HT-29 (cell line): ENCODE results near the gene DMWD. TPM values are rescaled to one million over a fixed set of nuclear protein-coding genes. Genes with fewer than 3 reads are reported as not detected.

Experiments used
- DNase-seq: peaks from one replicate; pipeline ENCODE4 v3.0.0-alpha.2; 2015; ENCODE audit warnings: low spot score
- total RNA-seq: library from RNA; depleted of rRNA; stranded (reverse); fragments of >200 nt; shearing (Covaris generic); gene quantifications from 2 replicates; pipeline ENCODE4 v1.2.3, GENCODE V29; 2014

Gene DMWD
- total RNA-seq, 1 experiment from 2014 or later, result 108 TPM

DNA sequence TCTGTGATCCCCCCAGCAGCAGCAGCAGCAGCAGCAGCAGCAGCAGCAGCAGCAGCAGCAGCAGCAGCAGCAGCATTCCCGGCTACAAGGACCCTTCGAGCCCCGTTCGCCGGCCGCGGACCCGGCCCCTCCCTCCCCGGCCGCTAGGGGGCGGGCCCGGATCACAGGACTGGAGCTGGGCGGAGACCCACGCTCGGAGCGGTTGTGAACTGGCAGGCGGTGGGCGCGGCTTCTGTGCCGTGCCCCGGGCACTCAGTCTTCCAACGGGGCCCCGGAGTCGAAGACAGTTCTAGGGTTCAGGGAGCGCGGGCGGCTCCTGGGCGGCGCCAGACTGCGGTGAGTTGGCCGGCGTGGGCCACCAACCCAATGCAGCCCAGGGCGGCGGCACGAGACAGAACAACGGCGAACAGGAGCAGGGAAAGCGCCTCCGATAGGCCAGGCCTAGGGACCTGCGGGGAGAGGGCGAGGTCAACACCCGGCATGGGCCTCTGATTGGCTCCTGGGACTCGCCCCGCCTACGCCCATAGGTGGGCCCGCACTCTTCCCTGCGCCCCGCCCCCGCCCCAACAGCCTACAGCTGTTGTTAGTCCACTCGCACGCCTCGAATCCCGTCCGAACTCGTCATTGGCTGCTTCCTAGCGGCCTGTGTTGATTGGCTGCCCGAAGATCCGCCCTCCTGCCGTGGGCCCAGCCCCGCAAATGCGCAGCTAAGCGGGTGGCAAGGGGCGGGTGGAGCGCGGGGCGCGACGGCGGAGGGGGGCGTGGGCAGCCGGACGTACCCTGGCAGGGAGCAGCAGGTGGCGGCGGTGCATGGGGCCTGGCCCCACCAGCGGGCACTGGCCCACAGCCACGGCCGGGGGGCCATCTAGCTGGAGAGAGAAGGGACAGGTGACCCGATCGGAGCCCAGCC is 22.2 kb downstream of the DMWD start:
- peak; percentile 99 for DNase-seq

DNA sequence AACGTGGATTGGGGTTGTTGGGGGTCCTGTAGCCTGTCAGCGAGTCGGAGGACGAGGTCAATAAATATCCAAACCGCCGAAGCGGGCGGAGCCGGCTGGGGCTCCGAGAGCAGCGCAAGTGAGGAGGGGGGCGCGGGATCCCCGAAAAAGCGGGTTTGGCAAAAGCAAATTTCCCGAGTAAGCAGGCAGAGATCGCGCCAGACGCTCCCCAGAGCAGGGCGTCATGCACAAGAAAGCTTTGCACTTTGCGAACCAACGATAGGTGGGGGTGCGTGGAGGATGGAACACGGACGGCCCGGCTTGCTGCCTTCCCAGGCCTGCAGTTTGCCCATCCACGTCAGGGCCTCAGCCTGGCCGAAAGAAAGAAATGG is 22.8 kb downstream of the DMWD start:
- peak; percentile 77 for DNase-seq

DNA sequence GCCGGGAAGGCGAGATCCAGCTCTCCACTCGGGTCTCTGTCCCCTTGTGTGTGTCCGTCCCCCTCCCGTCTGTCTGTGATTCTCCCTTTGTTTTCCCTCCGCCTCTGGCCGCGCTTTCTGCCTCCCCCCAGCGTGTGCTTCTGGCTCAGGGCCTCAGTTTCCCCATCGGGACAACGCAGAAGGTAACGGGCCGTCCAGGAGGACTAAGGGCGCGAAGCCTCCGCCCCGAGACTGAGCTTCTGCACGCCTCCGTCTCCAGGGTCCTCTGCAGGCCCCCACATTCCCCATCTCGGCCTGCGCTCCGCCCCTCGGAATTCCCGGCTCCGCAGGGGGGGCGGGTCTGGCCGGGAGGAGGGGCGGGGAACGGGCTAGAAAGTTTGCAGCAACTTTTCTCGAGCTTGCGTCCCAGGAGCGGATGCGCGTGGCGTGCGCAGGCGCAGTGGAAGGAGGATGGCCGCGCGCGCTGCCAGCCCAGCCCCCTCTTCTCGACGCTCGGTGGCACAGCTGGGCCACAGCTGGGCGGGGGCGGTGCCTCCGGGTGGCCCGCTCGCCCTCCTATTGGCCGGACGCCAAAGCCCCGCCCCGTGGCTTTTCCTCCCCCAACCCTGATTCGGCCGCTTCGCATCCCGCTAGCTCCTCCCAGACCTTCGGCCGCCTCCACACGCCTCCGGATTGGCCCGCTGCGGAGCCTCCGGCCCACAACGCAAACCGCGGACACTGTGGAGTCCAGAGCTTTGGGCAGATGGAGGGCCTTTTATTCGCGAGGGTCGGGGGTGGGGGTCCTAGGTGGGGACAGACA is 23.5 kb downstream of the DMWD start, which contains the start of gene SIX5:
SIX5 (minus strand) TSS at position 269 of the 799 bp plus-strand sequence. CDS start 408 bp downstream, outside the sequence.
- DNase-seq, result peak; percentile 100

DNA sequence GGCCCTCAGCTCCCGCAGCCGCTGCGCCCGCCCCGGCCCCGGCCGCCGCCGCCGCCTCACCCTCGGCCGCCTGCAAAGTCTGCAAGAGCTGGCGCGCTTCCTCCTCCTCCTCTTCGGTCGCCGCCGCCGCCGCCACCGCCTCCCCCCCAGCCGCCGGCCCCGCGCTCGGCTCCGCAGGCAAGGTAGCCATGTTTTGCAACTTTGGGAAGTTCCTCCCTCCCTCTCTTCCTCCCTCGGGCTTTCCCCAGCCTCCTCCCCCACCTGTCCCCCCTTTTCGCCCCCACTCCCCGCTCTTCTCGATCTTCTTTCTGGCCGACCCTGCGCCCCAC is 24.0 kb downstream of the DMWD start:
- DNase-seq, result no peak

DNA sequence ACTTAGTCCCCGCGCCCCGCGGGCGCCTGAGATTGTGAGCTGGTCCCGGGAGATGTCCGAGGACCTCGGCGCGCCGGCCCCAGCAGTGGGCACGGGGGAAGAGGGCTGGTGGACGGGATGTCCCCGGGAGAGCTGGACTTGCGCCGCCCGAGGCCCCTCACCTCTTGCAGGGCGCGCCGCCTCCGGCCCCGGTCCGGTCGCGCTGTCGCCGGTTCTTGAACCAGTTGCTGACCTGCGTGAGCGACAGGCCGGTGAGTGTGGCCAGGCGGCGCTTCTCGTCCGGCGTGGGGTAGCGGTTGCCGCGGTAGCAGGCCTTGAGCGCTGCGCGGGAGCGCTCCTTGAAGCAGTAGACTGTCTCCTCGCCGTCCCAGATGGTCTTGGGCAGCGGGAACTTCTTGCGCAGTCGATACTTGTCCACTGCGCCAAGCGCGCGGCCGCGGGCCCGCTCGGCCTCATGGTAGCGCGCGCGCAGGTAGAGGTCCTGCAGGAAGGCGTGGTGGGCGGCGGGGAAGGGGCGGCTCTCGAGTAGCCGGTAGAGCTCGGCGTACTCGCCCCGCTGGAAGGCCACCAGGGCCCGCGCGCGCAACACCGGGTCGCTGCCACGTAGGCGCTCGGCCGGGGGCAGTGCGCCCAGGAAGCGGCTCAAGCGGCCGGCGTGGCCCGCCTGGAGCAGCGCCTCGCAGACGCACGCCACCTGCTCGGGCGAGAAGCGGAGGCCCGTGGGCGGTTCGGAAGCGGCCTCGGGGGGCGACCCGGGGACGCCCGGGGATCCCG is 24.6 kb downstream of the DMWD start:
- peak; percentile 85 for DNase-seq

DNA sequence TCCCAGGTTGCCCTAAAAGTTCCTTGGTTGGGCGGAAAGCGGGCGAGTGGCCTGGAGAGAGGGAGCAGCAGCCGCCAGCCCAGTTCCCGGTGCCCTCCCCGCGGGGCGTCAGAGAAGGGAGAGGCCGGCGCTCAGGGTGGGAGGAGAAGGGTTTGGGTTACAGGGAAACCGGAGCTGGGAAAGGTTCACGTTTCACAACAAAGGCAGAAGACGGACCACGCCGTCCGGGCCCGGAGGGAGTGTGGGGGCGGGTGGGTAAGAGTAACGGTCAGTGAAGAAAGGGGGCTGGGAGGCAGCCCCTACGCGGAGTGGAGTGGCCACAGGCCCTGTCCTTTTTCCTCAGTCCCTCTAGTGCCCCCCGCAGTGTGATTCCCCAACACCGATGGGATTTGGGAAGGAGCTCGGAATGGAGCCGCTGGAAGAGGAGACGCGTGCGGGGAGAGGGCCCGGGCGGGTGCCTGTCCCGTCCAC is 25.2 kb downstream of the DMWD start:
- peak; percentile 66 for DNase-seq

DNA sequence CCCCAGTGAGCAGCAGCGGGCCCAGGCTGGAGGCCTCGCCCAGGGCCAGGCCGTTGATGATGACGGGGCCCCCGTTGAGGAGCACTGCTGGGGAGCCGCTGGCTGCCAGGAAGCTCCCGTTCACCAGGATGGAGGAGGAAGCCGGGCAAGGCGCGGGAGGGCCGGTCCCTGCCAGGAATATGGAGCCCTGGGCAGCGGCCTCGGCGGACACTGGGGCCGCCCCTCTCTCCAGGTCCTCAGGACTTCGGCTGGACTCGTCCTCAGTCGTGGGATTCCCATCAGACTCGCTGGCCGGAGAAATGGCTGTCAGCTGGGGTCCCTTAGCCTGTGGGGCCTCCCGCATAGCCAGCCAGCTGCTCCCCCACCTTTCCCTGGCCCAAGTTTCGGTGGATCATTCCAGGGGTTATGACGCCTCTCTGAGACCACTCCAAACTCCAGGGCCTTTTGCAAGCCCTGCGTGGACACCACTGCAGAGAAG is 25.7 kb downstream of the DMWD start:
- no peak for DNase-seq

DNA sequence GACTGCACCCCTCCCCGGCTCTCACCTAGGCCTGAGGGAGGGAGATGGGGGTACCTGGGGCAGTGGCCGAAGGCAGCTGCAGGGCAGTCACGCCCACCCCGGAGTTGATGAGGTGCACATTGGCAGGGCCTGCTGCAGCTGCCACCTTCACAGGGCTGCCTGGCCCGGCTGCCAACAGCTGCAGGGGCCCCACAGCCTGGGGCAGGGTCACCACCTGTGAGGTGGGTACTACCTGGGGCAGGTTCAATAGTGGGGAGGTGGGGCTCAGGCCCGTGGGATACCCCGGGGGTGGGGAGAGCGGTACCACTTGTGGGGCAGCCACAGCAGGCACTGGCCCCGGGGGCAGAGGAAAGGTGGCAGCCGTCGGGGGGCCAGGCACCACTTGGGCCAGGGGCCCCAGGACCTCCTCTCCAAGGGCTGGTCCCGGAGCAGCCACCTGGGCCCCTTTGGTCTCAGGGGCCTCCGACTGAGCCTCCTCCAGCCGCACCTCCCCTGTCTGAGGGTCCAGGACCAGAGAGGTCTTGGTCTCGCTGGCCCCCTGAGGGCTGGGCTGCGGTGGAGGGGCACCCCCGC is 26.3 kb downstream of the DMWD start:
- DNase-seq, result no peak

DNA sequence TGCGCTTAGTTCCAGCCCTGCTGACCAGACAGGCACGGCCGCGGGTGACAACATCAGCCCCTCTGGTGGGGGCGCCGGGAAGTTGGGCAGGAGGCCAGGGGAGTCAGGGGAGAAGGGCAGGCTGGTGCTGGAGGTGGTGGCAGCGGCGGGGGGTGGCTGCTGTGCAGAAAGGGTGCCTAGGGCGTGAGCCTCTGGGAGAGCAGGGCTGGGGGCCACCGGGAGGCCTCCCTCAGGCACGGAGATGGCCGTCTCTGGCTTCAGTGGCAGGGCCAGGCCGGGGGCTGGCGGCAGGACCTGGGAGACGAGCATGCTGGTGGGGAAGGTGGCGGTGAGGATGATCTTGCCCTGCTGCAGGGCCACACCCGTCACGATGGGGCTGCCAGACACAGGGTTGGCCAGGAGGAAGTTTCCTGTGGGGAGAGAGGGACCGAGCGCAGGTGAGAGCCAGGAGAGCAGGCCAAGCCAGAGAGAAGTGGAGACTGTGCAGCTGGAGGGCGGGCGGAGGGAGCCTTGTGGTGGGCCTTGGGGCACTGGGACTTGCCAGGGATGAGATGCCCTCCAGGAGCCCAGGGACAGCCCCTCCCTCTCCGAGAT is 26.8 kb downstream of the DMWD start:
- peak; percentile 0 for DNase-seq

DNA sequence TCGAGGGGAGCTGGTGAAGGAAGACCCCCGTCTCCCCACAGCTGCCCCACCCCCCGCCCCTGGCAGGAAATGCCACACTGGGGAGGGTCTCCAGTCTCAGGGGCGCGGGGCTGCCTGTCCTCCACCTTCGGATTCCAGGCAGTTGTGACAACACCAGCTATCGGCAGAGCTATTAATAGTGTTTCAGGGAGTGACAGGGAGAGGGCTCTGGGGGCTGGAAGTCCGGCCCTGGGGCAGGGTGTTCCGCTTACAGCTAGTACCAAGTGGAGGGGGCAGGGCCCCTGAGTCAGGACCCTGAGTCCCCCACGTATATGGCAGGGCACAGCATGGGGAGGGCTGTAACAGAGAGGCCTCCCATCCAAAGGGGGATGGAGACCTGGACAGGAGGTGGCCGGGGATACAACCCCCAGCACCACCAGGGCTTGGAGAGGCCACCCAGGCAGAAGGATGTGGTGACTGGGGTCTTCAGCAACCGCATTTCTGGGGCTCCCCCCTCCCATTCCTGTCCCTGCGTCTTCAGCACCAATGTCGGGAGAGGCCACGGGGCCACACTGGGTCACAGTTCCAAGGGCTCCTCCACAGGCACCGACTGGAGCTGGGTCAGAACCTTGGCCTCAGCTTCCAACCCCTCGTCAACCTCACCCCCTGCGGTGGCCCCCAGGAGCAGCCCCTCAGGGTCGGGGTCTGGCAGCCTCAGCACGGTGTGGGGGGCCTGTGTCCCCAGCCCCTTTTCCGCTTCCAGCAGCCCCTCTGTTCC is 27.5 kb downstream of the DMWD start:
- peak; percentile 0 for DNase-seq

DNA sequence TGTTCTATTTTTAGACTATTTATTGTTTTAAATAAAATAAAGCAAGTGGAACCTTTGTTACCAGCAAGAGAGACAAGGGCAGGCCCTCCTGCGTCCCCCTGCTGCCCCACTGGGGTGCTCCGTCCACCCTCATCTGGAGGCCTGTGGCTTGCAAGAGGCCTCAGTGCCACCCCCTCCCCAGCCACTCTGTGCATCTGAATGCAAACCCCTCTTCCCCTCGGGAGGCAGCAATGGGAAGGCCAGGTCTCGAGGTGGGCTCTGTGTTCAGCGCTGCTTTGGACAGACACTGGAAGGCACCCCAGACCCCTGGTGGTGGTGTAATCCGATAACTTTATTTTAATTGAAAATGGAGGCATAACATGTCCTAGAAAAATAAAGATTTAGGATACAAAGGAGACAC is 28.2 kb downstream of the DMWD start:
- DNase-seq, result no peak

DNA sequence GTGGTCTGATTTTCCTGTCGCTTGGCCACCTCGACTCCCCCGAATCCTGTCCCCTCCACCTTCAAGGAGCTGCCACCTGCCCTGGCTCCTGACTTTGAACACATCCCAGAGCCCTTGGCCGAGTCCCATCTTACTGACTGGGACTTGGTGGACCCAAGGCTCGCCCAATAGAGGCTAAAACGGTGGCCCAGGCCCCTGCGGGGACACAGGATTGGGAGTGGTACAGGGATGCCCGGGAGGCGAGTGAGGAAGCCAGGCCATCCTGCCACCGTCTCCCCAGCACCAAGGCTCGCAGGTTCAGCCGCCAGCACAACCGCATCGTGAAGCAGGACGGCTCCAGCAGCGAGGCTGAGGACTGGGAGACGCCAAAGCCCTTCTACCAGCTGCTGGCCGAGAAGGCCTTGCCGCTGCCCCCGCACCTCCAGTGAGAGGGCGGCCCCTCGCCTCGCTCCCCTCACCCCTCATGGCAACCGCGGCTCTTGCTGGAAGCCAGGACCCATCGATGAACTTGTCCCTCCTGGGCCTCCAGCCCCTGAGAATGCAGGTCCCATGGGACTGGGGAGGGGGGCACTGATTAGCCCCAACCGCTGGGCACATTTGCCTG is 28.9 kb downstream of the DMWD start:
- DNase-seq, result peak; percentile 1

DNA sequence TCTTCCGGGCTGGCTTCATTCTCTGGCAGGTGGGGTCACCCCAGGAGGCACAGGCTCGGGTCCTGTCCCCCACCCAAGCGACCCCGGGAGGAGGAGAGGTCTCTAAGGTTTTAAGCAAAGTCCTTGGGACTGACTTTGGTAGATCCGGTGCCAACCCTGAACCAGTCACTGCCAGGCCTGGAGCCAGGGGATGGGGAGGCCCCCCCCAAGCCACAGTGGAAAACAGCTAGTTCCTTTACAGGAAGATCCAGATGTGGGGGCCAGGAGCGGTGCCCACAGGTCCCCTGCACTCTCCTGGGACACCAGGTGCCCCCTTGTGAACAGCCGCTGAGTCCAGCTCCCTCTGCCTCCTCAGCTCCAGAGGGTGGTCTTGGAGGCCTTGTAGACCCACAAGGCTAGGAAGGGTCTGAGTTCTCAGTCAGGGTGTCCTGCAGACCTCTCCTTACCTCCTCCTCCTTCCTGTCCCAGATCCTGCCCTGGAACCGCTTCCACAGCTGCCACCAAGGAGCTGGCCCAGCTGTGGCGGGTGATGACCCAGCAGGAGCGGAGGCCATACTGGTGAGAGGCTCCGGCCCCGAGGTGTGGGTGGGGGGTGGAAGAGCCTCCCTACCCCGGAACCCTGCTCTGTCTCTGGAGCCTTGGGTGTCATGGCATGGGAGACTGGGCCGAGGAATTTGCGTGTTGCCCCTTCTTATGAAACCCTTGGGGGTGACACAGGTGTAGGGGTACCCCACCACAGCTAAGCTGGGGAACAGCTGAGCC is 29.6 kb downstream of the DMWD start:
- DNase-seq, result peak; percentile 4

DNA sequence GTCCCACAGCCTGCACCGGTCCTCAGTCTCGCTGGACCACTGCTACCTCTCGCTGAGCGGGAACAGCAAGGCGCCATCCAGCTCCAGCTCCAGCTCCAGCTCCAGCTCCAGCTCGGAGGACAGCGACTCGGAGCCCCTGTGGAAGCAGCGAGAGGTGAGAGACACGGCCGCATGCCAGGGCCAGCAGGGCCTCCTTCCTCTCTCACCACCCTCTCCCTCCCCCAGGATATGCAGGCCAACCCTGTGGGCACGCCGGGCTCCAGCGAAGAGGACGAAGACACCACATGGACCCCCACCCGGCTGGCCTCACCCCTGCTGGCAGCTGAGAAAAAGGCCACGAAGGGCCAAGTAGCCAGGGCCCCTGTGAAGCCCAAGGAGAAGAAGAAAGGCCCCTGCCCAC is 30.9 kb downstream of the DMWD start:
- peak; percentile 0 for DNase-seq

DNA sequence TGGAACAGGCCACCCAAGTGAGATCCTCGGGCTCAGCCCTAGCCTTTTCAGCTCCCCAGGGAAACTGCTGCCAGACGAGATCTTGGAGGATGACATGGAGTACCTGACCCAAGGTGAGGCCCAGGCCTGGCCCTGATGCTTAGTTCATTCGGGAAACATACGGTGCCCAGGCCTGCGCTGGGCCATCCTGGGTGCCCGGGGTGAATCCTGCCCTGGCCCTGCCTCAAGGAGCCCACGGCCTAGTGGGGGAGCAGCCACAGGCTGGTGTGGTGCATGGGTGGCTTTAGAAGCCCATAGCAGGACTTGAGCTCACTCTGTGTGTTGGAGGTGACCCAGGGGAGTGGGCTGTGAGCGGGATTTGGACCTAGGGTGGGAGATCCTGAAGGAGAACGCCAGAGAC is 33.7 kb downstream of the DMWD start:
- DNase-seq, result no peak

DNA sequence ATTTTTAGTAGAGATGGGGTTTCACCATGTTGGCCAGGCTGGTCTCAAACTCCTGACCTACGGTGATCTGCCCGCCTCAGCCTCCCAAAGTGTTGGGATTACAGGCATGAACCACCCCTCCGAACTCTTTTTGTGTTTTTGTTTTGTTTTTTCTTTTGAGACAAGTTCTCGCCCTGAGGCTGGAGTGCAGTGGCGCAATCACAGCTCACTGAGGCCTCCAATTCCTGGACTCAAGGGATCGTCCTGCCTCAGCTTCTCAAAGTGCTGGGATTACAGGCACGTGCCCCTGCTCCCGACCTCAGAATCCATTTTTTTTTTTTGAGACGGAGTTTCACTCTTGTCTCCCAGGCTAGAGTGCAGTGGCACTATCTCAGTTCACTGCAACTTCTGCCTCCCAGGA is 35.0 kb downstream of the DMWD start:
- DNase-seq, result no peak

DNA sequence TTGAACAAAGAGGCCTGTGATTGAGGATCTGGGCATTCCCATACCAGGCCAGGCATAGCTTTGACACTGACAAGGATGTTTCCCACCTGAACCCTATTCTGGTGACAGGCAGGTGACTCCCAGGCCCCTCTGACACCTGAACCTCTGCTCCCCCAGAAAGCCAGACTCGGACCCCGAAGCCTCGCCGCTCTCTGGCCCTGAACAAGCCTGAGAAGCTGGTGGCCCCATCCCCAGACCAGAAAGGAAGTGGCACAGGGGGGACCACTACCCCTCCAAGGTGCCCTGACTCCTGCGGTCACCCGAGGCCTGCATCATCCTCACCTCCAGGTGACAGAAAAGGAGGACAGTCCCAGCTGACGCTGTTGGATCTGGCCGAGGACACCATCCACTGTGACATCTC is 38.3 kb downstream of the DMWD start:
- DNase-seq, result no peak

DNA sequence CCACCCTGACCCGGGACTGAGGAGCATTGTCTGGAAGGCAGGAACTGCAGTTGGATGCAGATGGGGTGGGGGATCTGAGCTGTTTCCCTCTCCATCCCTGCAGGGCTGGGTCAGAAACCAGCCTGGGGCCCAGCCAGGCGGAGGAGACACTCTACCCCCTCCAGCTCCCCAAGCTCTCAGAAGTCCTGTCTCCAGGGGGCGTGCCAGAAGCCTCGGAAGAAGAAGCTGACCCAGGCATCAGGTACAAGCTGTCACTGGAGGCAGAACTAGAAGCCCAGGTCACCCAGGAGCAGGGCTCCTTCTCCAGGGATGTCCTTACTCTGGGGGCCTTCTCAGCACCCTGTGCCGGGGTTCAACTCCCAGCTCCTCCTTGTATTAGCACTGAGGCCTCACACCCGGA is 39.1 kb downstream of the DMWD start:
- peak; percentile 54 for DNase-seq

DNA sequence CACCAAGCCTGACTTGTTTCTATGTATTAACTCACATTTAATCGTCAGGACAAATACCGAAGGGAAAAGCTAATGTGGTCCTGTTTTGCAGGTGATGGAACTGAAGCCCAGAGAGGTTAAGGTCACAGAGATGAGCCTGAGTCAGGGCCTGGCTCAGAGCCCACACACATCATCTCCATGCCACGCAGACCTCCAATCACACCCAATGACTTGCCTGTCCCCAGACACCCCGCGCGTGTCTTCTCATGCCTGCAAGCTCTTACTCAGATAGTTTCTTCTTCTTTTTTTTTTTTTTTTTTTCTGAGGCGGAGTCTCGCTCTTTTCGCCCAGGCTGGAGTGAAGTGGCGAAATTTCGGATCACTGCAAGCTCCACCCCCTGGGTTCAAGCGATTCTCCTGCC is 40.0 kb downstream of the DMWD start:
- no peak for DNase-seq
